ENCODE results near the gene SSBP2. TPM values are rescaled to one million over a fixed set of nuclear protein-coding genes. Genes with fewer than 3 reads are reported as not detected.

The SSBP2 gene
- total RNA-seq, 2 donors from 2014 or later = 25.1 to 26.9 TPM

GRCh38 chr5:81752644-81752963 lies 1.7 kb upstream of the SSBP2 start:
- no peak for DNase-seq (ENCODE audit: low spot score)
- Histone ChIP-seq H3K36me3 (no peaks in the 10 kb centered on the region), H3K9me3 (no peaks in the 10 kb centered on the region), H3K27ac (peak overlapping the region in 1 of 2 donors; percentile 100), H3K4me1 (replicated peaks) (peaks cover 6% of the 10 kb centered on the region), H3K27me3 (replicated peaks; ENCODE audit: insufficient read depth) (no peaks in the 10 kb centered on the region), H3K4me3 (no peak overlapping the region)
- 92% methylated on average over 5 of the region's 5 CpGs for WGBS
- TF ChIP-seq POLR2A (IDR thresholded peaks at IDR 0.05) (no peak), CTCF (IDR thresholded peaks at IDR 0.05) (no peak)
- intact Hi-C loops (cut with DNase I) = loop anchor here (5.0 kb wide), 1 partner anchor 220 kb away; the partner anchor contains the start of gene ATG10

GRCh38 chr5:81751836-81752643 lies 1.1 kb upstream of the SSBP2 start:
- Histone ChIP-seq H3K9me3 (no peaks in the 10 kb centered on the region), H3K27ac (peak overlapping the region; percentile 97 to 100), H3K36me3 (no peaks in the 10 kb centered on the region), H3K4me3 (peak overlapping the region; percentile 82 to 88), H3K4me1 (replicated peaks) (peaks cover 6% of the 10 kb centered on the region), H3K27me3 (replicated peaks; ENCODE audit: insufficient read depth) (no peaks in the 10 kb centered on the region)
- 23% methylated on average over 37 of the region's 37 CpGs for WGBS
- intact Hi-C loops (cut with DNase I) = loop anchor here (1.0 to 5.0 kb wide), 5 partner anchors 35 to 415 kb away; partner anchors contain the start of gene ATG10
- TF ChIP-seq POLR2AphosphoS5 (IDR thresholded peaks at IDR 0.05) (no peak), CTCF (IDR thresholded peaks at IDR 0.05) (no peak), POLR2A (IDR thresholded peaks at IDR 0.05) (no peak)
- peak; percentile 34 for DNase-seq (ENCODE audit: low spot score)

- under 1% methylated on average over 63 of the region's 90 CpGs for WGBS
- Histone ChIP-seq H3K27ac (peak overlapping the region; percentile 97 to 100), H3K9me3 (no peaks in the 10 kb centered on the region), H3K27me3 (replicated peaks; ENCODE audit: insufficient read depth) (no peaks in the 10 kb centered on the region), H3K36me3 (no peaks in the 10 kb centered on the region), H3K4me1 (replicated peaks) (peaks cover 2% of the 10 kb centered on the region), H3K4me3 (peak overlapping the region; percentile 82 to 88)
- no peak for DNase-seq (ENCODE audit: low spot score)
- TF ChIP-seq POLR2AphosphoS5 (IDR thresholded peaks at IDR 0.05) (no peak), CTCF (IDR thresholded peaks at IDR 0.05) (no peak), POLR2A (IDR thresholded peaks at IDR 0.05) (no peak)
- intact Hi-C loops (cut with DNase I) = loop anchor here (1.0 to 5.0 kb wide), 5 partner anchors 37 to 416 kb away; partner anchors contain the start of gene ATG10
Observed at GRCh38 chr5:81750308-81751008, 439 bp downstream of the SSBP2 start.

GRCh38 chr5:81749561-81750307 lies 1.2 kb downstream of the SSBP2 start:
- Histone ChIP-seq H3K9me3 (no peaks in the 10 kb centered on the region), H3K27me3 (replicated peaks; ENCODE audit: insufficient read depth) (no peaks in the 10 kb centered on the region), H3K4me1 (replicated peaks) (peaks cover 2% of the 10 kb centered on the region), H3K4me3 (peak overlapping the region; percentile 82 to 88), H3K27ac (peak overlapping the region; percentile 88 to 97), H3K36me3 (no peaks in the 10 kb centered on the region)
- intact Hi-C loops (cut with DNase I) = loop anchor here (2.0 to 5.0 kb wide), 5 partner anchors 223 to 473 kb away; partner anchors contain the start of gene ATG10
- peak; percentile 33 for DNase-seq (ENCODE audit: low spot score)
- TF ChIP-seq POLR2AphosphoS5 (IDR thresholded peaks at IDR 0.05) = no peak
- TF ChIP-seq CTCF (IDR thresholded peaks at IDR 0.05) = no peak
- TF ChIP-seq POLR2A (IDR thresholded peaks at IDR 0.05) = no peak
- under 1% methylated on average over 34 of the region's 61 CpGs for WGBS

All from prostate gland (tissue), 2 donors.